HG02970 (cell line): ENCODE measurements around the gene DNAJB9.
A peak's percentile ranks its signal among the peaks of the same experiment; 100 is the strongest.
"Not testable (repeated sequence)": the region's sequence is repeated elsewhere in the genome, so short reads cannot be mapped to it uniquely, and the experiment has no call there.

Experiments
- ATAC-seq: cut with Tn5 transposase; IDR thresholded peaks from one replicate; pipeline ENCODE4 v1.9.1; 2021; ENCODE audit warnings: mild to moderate bottlenecking, moderate library complexity, moderate number of reproducible peaks; ENCODE audit not compliant: unreplicated experiment, low FRiP score

DNAJB9 gene

GRCh38 chr7:108569381-108570145 is at the start of gene DNAJB9, which contains the start of gene THAP5:
Gene DNAJB9, plus strand, starts transcription at chr7:108569874. Its CDS starts 1,853 bp downstream, at chr7:108571727.
Gene THAP5, minus strand, starts transcription at chr7:108569706. Its CDS starts 137 bp downstream, at chr7:108569569.
- ATAC-seq: peak; percentile 96

DNA sequence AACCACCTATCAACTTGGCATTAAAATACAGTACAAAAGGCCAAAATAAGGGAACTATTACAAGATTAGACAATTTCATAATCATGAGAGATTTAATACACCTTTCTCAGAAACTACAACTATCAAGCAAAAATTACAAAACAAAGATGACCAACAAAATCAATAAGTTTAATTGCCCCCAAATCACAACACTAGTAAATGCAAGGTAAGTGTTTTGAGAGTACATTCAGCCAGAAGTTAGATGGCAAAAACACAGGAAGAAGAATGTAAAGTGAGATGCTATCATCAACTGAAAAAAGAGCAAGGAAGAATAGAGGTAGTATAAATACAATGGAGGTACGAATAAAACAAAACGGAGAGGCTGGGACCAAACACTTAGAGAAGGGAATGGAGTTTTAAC is 46.9 kb upstream of the DNAJB9 start:
- ATAC-seq: no peak

DNA sequence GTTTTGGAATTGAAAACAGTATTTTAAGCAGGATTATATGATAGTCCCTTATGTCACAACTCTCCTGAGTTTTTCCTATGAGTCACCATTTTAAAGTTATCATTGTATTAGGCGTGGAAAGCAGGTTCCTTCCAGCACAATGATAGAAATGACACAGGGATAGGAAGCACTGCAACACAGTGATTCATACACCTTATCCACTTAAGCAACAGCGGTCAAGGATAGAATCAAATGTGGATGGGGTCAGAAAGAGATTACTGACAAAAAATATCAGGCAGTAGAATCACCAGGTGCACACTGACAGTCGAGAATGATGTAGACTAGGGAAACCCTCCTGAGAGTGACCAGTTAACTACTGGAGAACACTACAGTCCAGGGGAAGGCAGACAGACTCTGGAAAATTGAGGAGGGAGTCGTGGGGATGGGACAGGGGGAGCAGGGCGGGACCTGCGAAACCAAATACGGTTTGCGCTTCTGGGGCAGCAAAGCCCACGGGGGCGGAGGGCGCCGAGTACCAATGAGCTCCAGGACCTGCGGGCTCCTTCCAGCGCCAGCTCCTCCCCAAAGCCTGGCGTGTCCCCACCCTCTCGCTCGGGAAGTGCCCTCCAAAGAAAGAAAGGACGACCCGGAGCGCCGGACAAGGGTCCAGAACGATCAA is 44.2 kb upstream of the DNAJB9 start:
- peak; percentile 42 for ATAC-seq

DNA sequence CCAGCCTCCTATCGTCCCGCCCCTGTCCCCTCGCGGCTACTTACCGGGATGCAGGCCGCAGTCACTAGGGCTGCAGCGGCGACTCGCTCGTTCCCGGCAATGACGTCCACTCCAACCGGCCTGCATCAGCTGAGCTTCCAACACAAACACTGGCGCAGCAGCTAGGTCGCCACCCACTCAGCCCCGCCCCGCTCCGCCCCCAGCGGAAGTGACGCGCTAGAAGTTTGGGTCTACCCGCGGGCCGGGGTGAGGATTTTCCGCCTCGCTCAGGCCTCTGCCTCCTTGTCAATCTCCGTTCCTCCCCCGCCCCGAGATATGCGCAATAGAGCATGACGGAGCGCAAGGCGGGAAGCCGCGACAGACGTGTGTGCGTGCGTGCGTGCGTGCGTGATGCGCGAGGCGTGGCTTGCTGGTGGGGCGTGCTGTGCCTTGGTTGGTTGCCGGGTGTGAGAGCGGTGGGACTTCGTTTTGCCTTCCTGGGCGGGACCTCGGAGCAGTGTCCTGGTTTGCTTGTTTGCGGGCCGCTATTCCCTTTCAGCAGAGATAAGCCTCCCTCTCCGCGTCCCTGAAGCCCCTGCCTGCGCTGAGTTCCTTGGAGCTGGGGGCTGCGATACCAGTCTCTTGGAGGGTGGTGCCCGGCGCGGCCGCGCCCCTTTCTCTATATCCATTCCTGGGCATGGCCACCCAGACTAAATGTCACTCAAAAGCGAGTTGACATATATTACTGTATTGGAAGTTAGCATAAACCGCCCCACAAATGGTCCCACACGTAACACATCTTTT is 43.5 kb upstream of the DNAJB9 start, which contains the start of gene PNPLA8:
PNPLA8 (minus strand) TSS at position 151 of the 783 bp plus-strand sequence. CDS start 10,644 bp downstream, outside the sequence.
- ATAC-seq: peak; percentile 97

- ATAC-seq: no peak
Measured at GRCh38 chr7:108526768-108527017, 43.0 kb upstream of the DNAJB9 start.

- no peak for ATAC-seq
Measured at GRCh38 chr7:108528183-108528712, 41.4 kb upstream of the DNAJB9 start.

DNA sequence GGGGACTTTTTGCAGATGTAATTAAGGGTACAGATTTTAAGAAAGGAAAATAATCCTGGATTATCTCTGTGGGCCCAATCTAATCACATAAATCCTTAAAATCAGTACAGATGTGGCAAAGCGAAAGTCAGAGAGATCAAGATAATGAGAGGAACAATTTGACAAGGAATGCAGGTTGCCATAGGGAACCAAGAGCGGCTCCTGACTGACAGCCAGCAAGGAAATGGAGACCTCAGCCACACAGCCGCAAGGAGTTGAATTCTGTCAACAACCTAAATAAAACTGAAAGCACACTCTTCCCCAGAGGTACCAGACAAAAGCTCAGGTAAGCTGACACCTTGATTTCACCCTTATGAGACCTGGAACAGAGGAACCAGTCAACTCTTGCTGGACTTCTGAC is 40.3 kb upstream of the DNAJB9 start:
- no peak for ATAC-seq

- no peak for ATAC-seq
Measured at GRCh38 chr7:108533712-108534111, 36.0 kb upstream of the DNAJB9 start.

DNA sequence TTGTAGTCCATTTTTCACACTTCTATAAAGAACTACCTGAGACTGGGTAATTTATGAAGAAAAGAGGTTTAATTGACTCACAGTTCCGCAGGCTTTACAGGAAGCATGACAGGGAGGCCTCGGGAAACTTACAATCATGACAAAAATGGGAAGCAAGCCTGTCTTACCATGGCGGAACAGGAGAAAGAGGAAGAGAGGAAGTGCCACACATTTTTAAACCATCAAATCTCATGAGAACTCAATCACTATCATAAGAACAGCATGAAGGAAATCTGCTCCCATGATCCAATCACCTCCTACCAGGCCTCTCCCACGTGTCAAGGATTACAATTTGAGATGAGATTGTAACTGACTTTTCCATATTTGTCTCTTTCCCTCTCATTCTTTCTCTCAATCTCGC is 34.4 kb upstream of the DNAJB9 start:
- no peak for ATAC-seq

DNA sequence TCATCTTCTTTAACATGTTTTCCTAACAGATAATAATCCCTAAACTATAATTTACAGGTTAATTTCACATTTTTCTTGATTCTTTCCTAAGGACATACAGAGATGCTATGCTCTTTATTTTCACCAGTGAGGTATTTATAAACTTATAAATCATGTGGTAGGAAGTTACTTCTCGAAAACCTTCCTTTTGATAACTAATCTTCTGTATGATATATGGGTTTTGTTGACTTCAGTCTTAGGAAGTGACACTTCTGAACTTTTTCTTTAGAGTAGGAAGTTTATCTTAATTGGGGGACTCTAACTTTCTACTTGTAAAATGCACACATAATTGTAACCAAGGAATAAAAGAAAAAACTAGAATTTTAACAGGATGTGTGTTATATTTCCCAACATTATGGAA is 33.9 kb upstream of the DNAJB9 start:
- ATAC-seq: no peak

DNA sequence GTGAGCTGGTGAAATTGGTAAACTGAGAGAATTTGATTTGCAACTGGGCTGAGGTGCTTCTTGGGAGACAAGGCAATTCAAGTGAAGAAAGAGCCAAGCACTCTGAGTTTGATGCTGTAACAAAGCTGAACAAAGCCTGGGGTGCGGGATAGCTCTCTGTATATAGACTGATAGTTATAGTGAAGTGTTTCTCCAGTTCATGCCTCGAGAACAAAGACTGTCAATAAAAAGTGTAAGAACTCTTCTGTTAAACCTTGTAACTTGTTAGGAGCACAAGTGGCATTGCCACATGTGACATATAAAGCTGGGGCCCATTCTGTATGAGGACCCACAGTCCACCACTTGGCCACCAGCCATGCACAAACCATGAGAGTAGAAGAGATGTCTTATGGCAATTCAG is 32.4 kb upstream of the DNAJB9 start:
- no peak for ATAC-seq

DNA sequence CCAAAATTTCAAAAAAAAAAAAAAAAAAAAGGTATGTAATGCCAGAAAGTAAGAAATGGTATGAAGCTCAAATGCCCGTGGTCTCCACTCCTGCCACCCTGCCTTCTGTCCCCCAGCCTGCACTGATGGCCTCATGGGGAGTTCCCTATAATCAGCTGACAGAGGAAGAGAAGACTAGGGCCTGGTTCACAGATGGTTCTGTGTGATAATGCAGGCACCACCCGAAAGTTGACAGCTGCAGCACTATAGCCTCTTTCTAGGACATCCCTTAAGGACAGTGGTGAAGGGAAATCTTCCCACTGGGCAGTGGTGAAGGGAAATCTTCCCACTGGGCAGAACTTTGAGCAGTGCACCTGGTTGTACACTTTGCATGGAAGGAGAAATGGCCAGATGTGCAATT is 31.4 kb upstream of the DNAJB9 start:
- ATAC-seq: not testable (repeated sequence)

GRCh38 chr7:108538685-108539084 is 31.0 kb upstream of the DNAJB9 start:
- ATAC-seq: not testable (repeated sequence)

DNA sequence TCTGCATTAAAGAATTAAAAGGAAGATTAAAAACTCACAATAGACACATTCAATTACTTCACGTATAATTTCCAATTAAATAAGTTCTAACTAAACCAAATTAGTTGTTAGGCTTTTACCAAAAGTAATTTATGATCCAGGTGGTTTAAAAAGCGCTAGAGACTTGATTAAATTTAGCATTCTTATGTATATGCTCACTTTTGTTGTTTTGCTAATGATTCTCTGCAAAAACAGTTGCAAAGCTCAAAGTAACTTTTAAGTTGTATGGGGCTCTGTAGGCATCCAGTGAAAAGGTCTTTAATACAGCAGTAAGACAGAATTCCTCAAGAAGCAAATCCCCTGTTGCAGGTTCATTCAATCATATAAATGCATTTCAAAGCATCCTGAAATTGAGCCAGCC is 28.2 kb upstream of the DNAJB9 start:
- ATAC-seq: no peak

GRCh38 chr7:108548141-108548896 is 21.4 kb upstream of the DNAJB9 start:
- not testable (repeated sequence) for ATAC-seq

DNA sequence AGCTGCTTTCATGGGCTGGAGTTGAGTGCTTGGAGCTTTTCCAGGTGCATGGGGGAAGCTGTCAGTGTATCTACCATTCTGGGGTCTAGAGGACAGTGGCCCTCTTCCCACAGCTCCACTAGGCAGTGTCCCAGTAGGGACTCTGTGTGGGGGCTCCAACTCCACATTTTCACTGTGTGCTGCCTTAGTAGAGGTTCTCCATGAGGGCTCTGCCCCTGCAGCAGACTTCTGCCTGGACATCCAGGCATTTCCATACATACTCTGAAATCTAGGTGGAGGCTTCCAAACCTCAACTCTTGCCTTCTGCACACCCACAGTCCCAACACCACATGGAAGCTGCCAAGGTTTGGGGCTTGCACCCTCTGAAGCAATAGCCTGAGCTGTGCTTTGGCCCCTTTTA is 13.0 kb upstream of the DNAJB9 start:
- ATAC-seq: not testable (repeated sequence)

GRCh38 chr7:108557191-108557590 is 12.5 kb upstream of the DNAJB9 start:
- ATAC-seq: no peak

DNA sequence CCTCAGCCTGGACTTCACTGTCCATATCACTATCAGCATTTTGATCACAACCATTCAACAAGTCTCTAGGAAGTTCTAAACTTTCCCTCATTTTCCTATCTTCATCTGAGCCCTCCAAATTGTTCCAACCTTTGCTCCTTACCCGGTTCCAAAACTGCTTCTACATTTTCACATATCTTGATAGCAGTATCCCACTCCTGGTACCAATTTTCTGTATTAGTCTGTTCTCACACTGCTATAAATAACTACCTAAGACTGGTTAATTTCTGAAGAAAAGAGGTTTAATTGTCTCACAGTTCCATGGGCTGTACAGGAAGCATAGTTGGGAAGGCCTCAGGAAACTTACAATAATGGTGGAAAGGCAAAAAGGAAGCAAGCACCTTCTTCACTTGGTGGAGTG is 12.1 kb upstream of the DNAJB9 start:
- no peak for ATAC-seq

- ATAC-seq: no peak
Measured at GRCh38 chr7:108559253-108559652, 10.4 kb upstream of the DNAJB9 start.

- ATAC-seq: no peak
Measured at GRCh38 chr7:108561047-108561619, 8.5 kb upstream of the DNAJB9 start.
